Left ventricle myocardium inferior (tissue), 1 donor: Measurements from ENCODE around the gene COX5B. TPM values are rescaled to one million over a fixed set of nuclear protein-coding genes. Genes with fewer than 3 reads are reported as not detected.

Experiments
- DNase-seq: peaks from one replicate; pipeline ENCODE4 v3.0.0-alpha.2; 2020
- H3K27ac ChIP-seq: fragments of 200-600 bp; replicated peaks from 2 replicates; pipeline ENCODE4 v1.8.0; 2021
- H3K27me3 ChIP-seq: fragments of 200-600 bp; 2 replicates; pipeline ENCODE4 v1.8.0; 2021; ENCODE audit warnings: low read depth
- H3K36me3 ChIP-seq: fragments of 200-600 bp; 2 replicates; pipeline ENCODE4 v1.8.0; 2021
- H3K4me1 ChIP-seq: fragments of 200-600 bp; 2 replicates; pipeline ENCODE4 v1.8.0; 2021
- H3K4me3 ChIP-seq: fragments of 200-600 bp; 2 replicates; pipeline ENCODE4 v1.8.0; 2021; ENCODE audit warnings: mild to moderate bottlenecking, moderate library complexity
- H3K9me3 ChIP-seq: fragments of 200-600 bp; replicated peaks from 2 replicates; pipeline ENCODE4 v1.8.0; 2021
- intact Hi-C: fragments of 100-400 bp; cut with micrococcal nuclease; formaldehyde crosslinking; loops from one replicate; pipeline ENCODE4 v1.11.0; 2022
- total RNA-seq: library from RNA; stranded (reverse); fragmentation: NEBNext Ultra II Directional; extraction: Animal tissue kit (Norgen Biotek cat#: 25700); gene quantifications from one replicate; pipeline ENCODE4 v1.2.1, GENCODE V29; 2021
- TF ChIP-seq, protein P1 (sequence below): fragments of 200-600 bp; IDR thresholded peaks from 2 replicates; pipeline ENCODE4 v1.8.0; 2021; ENCODE audit warnings: antibody characterized with exemption, mild to moderate bottlenecking, borderline replicate concordance
- donor health status: DM: no; HTN: yes; CAD: no; lungs with severe emphysema.

COX5B gene
- total RNA-seq, 1 donor from 2014 or later = 1,153 TPM

DNA sequence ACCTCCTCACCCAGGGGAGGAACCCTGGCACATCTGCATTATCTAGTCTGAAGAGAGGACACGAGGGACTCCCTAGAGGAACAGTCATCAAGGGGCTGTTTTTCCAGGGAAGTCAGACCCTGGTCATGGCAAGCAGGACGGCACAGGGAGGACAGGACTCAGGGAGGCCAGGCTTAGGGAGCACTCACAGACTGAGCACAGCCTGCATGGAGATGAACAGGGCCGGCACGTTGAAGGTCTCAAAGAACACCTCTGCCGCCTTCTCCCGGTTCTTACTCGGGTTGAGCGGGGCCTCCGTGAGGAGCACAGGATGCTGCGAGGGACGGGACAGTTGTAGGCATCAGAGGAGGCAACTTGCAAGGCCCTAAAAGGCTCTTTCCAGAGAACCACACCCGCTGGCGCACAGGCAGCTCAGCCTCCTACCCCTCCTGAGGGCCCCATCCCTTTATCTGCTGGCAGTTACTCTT is 12.9 kb downstream of the COX5B start:
- Histone ChIP-seq H3K9me3 (peaks cover 6% of the 10 kb centered on the region), H3K4me3 (no peak overlapping the region), H3K36me3 (peaks cover 47% of the 10 kb centered on the region), H3K4me1 (peaks cover 31% of the 10 kb centered on the region), H3K27me3 (no peaks in the 10 kb centered on the region), H3K27ac (no peak overlapping the region)
- TF ChIP-seq, protein P1, sequence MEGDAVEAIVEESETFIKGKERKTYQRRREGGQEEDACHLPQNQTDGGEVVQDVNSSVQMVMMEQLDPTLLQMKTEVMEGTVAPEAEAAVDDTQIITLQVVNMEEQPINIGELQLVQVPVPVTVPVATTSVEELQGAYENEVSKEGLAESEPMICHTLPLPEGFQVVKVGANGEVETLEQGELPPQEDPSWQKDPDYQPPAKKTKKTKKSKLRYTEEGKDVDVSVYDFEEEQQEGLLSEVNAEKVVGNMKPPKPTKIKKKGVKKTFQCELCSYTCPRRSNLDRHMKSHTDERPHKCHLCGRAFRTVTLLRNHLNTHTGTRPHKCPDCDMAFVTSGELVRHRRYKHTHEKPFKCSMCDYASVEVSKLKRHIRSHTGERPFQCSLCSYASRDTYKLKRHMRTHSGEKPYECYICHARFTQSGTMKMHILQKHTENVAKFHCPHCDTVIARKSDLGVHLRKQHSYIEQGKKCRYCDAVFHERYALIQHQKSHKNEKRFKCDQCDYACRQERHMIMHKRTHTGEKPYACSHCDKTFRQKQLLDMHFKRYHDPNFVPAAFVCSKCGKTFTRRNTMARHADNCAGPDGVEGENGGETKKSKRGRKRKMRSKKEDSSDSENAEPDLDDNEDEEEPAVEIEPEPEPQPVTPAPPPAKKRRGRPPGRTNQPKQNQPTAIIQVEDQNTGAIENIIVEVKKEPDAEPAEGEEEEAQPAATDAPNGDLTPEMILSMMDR = no peak
- intact Hi-C loops = no loop called here
- DNase-seq = no peak

DNA sequence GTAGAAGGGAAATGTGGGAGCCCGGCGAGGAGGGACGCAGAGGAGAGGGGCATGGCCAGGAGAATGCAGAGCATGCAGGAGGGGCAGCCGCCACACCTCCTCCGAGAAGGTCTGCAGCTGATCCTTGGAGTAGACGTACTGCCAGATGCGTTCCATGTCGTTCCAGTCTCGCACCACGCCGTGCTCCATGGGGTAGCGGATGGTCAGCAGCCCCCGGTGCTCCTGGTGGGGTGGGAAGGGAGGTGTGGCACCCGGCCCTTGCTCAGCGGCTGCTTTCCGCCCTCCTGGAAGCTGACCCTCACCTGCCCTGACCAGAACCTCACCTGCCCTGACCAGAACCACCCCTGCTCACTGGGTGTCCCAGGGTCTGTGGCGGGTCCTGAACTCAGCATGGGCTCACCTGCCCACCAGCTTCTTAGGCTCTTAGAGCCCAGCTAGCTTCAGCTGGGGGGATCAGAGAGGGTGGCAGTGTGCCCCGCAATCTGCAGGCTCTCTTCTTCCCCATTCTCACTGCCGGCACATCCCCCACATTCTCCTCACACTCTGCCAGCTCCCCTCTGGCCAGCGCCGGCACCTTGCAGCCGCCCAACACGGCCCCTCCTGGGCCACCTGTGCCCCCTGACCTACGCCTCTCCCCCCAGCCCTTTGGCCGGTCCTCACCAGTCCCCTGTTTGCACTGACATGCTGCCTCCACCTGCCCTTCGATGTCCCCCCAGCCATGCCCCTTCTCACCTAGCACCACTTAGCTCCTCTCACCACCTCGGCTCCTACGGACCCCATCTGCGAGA is 13.6 kb downstream of the COX5B start:
- TF ChIP-seq, protein P1 = no peak
- Histone ChIP-seq H3K4me1 (peaks cover 31% of the 10 kb centered on the region), H3K27me3 (no peaks in the 10 kb centered on the region), H3K4me3 (no peak overlapping the region), H3K36me3 (peaks cover 39% of the 10 kb centered on the region), H3K27ac (no peak overlapping the region), H3K9me3 (no peaks in the 10 kb centered on the region)
- no peak for DNase-seq
- intact Hi-C loops = no loop called here

DNA sequence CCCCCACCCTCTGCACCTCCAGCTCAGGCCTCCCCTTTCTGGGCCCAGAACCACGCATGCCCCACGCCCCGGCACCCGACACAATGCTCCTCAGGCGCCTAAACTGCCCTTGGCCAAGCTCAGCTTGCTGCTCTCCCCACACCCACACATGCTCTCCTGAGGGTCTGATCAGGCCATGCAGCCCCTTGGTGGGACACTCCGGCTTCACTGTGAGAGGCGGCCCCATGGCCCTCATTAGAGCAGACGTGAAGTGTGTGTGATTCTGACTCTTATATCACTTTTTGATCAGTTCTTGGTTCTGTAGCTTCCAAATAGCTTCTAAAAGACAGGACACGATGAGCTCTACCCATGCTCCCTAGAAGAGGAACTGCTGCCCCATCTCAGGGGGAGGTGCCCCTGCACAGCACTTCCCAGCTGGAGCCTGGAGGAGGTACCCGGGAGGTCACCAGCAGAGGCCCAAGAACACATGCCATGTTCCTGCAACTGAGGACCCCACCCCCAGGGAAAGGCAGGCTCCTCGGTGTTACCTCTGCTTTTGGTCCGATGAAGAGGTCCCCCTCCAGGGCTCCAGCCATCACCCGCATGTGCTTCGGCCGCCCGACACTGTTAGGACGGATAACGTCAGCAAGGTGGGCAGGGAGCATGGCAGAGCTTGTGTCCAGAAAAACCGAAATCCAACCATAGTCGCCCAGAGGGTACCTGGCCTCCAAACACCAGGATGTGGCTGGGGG is 14.3 kb downstream of the COX5B start:
- Histone ChIP-seq H3K27me3 (no peaks in the 10 kb centered on the region), H3K9me3 (no peaks in the 10 kb centered on the region), H3K4me3 (no peak overlapping the region), H3K27ac (peak overlapping the region; percentile 99), H3K36me3 (peaks cover 36% of the 10 kb centered on the region), H3K4me1 (peaks cover 39% of the 10 kb centered on the region)
- intact Hi-C loops = no loop called here
- TF ChIP-seq, protein P1 = no peak
- no peak for DNase-seq

DNA sequence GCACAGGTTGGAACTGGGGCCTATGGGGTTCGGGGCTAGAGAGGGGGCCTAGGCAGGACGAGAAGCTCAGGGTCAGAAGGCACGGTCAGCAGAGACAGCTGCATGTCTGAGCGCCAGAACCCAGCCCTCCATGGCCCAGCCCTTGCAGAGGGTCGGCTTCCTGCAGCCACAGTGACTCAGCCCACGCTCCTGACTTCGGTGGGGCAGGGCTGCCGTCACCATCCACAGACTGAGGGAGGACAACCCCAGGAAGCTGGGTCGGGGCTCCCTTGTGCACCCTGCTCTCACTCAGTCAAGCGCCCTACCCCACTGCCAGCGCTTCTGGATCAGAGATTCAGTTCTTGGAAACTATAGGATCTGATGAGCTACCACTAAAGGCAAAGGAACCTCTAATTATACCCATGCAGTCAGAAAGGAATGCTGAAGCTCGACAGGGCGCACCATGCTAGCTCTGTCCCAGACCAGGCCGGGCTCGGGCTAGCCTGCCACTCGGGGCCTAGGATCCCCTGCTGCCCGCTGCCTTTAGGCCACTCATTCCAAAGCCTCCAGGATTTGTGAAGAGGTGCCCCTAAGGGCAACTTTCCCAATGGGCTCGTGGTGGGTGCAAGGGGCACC is 15.0 kb downstream of the COX5B start:
- H3K27ac ChIP-seq = peak overlapping the region; percentile 99
- peak overlapping the region; percentile 81 for H3K4me3 ChIP-seq
- H3K9me3 ChIP-seq = no peaks in the 10 kb centered on the region
- TF ChIP-seq, protein P1 = no peak
- H3K36me3 ChIP-seq = peaks cover 36% of the 10 kb centered on the region
- intact Hi-C loops = no loop called here
- no peak for DNase-seq
- H3K27me3 ChIP-seq = no peaks in the 10 kb centered on the region
- H3K4me1 ChIP-seq = peaks cover 40% of the 10 kb centered on the region

DNA sequence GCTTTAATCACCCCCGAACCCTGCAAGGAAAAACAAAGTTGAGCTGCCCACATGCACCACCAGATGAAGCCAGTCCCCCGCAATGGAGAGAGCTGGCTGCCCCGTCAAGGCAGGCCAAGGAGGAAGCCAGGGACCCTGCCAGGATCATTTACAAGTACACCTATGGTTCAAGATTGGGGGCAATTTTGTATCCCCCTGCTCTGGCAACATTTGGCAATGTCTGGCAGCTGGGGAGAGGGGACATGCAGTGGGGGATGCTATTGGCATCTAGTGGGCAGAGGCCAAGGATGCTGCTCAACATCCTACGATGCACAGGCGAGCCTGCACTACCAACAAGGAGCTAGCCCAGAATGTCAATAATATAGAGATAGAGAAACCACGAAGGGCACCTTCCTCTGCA is 16.1 kb downstream of the COX5B start:
- DNase-seq = no peak
- Histone ChIP-seq H3K27ac (peak overlapping the region; percentile 99), H3K9me3 (no peaks in the 10 kb centered on the region), H3K4me3 (peak overlapping the region; percentile 81), H3K36me3 (peaks cover 26% of the 10 kb centered on the region), H3K4me1 (peaks cover 40% of the 10 kb centered on the region), H3K27me3 (no peaks in the 10 kb centered on the region)
- TF ChIP-seq, protein P1 = no peak
- intact Hi-C loops = no loop called here
